Muscle of leg (tissue), 11 donors: ENCODE data around the gene ACOX1. TPM values are rescaled to one million over a fixed set of nuclear protein-coding genes. Genes with fewer than 3 reads are reported as not detected.
"Not testable (repeated sequence)": the region's sequence is repeated elsewhere in the genome, so short reads cannot be mapped to it uniquely, and the experiment has no call there.

Source experiments
- DNase-seq: peaks from one replicate; pipeline ENCODE4 v3.0.0; 2013
- H3K27ac ChIP-seq: one replicate; pipeline ENCODE4 v1.5.1; 2013; ENCODE audit warnings: mild to moderate bottlenecking, low read length, control low read depth
- H3K27me3 ChIP-seq: one replicate; pipeline ENCODE4 v1.6.1; 2013; ENCODE audit warnings: low read length; ENCODE audit not compliant: control insufficient read depth, insufficient read depth
- H3K36me3 ChIP-seq: one replicate; pipeline ENCODE4 v1.6.1; 2013; ENCODE audit warnings: low read length; ENCODE audit not compliant: control insufficient read depth, insufficient read depth
- H3K4me1 ChIP-seq: one replicate; pipeline ENCODE4 v1.6.1; 2013; ENCODE audit warnings: low read length; ENCODE audit not compliant: control insufficient read depth, insufficient read depth
- H3K4me3 ChIP-seq: one replicate; pipeline ENCODE4 v1.5.1; 2013; ENCODE audit warnings: low read length, control low read depth
- H3K9me3 ChIP-seq: replicated peaks from 2 replicates; pipeline ENCODE4 v1.6.1; 2013; ENCODE audit warnings: low read depth, low read length; ENCODE audit not compliant: control insufficient read depth
- WGBS: methylation state at CpG from one replicate; pipeline ENCODE4 v1.1.5; 2013; ENCODE audit warnings: missing lambda C conversion rate; ENCODE audit not compliant: insufficient coverage; 5-methylcytosine and 5-hydroxymethylcytosine counted together
- polyA plus RNA-seq, 8 donors: library from polyadenylated mRNA; unstranded; fragments of 120-200 nt; gene quantifications; one replicate each; pipeline versions ENCODE4 v1.2.1 to v1.2.3, GENCODE V29; 2013; ENCODE audit warnings: inconsistent platforms in 1 of 8, low replicate concordance in 1 of 8; ENCODE audit not compliant: insufficient read length in 8 of 8, insufficient read depth in 1 of 8
- total RNA-seq: library from RNA; stranded (reverse); fragments of 120-200 nt; gene quantifications from one replicate; pipeline ENCODE4 v1.2.4, GENCODE V29; 2013

Gene ACOX1
- total and polyA plus RNA-seq, 9 donors: 14.6 to 23.2 (median 18.8) TPM

DNA sequence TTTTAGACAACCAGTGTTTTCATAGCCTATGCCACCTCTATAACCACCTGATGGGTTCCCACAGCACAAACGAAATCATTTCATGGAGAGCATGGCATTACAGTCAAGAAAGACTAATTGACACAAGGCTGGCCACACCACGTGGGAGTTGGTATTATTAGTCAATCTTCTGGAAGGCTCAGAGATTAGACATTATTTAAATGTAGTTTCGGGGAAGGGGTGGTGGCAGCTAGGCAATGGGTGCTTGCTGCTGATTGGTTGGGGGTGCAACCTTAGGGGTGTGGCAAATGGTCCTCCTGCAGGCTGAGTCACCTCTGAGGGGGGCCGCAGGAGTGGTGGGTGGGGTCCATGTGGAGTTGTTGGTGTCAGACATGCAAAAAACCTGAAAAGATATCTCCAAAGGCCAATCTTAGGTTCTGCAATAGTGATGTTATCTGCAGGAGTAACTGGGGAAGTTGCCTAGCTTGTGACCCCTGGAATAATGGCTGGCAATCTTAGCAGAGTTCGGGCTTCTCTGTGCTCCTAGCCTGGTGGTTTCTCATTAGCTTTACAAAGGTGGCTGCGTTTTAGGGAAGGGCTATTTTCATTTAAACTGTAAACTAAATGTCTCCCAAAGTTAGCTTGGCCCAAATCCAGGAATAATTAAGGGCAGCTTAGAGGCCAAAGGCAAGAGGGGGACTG is 4.7 kb upstream of the ACOX1 start:
- Histone ChIP-seq H3K4me3 (no peak overlapping the region), H3K9me3 (no peaks in the 10 kb centered on the region), H3K36me3 (peaks cover 14% of the 10 kb centered on the region), H3K27ac (no peak overlapping the region), H3K4me1 (peaks cover 7% of the 10 kb centered on the region), H3K27me3 (no peaks in the 10 kb centered on the region)
- no peak for DNase-seq
- 69% methylated on average over 2 of the region's 6 CpGs for WGBS

- H3K4me1 ChIP-seq: peaks cover 12% of the 10 kb centered on the region
- 100% methylated on average over 1 of the region's 7 CpGs for WGBS
Measured at GRCh38 chr17:75981019-75981615, 2.2 kb upstream of the ACOX1 start.

GRCh38 chr17:75980188-75981018 is 1.4 kb upstream of the ACOX1 start:
- Histone ChIP-seq H3K4me3 (peak overlapping the region; percentile 91), H3K27me3 (no peaks in the 10 kb centered on the region), H3K9me3 (no peaks in the 10 kb centered on the region), H3K4me1 (peaks cover 12% of the 10 kb centered on the region), H3K27ac (peak overlapping the region; percentile 100), H3K36me3 (peaks cover 8% of the 10 kb centered on the region)
- WGBS: 85% methylated on average over 4 of the region's 18 CpGs
- DNase-seq: peak; percentile 19

More at GRCh38 chr17:75981019-75981615, 2.2 kb upstream of the ACOX1 start:
- no peaks in the 10 kb centered on the region for H3K9me3 ChIP-seq
- peak overlapping the region; percentile 53 for H3K27ac ChIP-seq
- peaks cover 10% of the 10 kb centered on the region for H3K36me3 ChIP-seq
- no peak for DNase-seq
- H3K4me3 ChIP-seq: no peak overlapping the region
- H3K27me3 ChIP-seq: no peaks in the 10 kb centered on the region

GRCh38 chr17:75979705-75980187 is 780 bp upstream of the ACOX1 start:
- peaks cover 6% of the 10 kb centered on the region for H3K36me3 ChIP-seq
- H3K4me1 ChIP-seq: peaks cover 12% of the 10 kb centered on the region
- H3K4me3 ChIP-seq: peak overlapping the region; percentile 91
- no peaks in the 10 kb centered on the region for H3K27me3 ChIP-seq
- 0% methylated on average over 8 of the region's 19 CpGs for WGBS
- H3K9me3 ChIP-seq: no peaks in the 10 kb centered on the region
- DNase-seq: no peak
- peak overlapping the region; percentile 100 for H3K27ac ChIP-seq

- Histone ChIP-seq H3K4me1 (peaks cover 12% of the 10 kb centered on the region), H3K36me3 (peaks cover 11% of the 10 kb centered on the region), H3K27me3 (no peaks in the 10 kb centered on the region), H3K4me3 (no peak overlapping the region), H3K27ac (no peak overlapping the region), H3K9me3 (no peaks in the 10 kb centered on the region)
- DNase-seq: no peak
- WGBS: 53% methylated on average over 4 of the region's 9 CpGs
Measured at GRCh38 chr17:75976175-75976848, 2.7 kb downstream of the ACOX1 start.

- Histone ChIP-seq H3K9me3 (no peaks in the 10 kb centered on the region), H3K27ac (no peak overlapping the region), H3K27me3 (no peaks in the 10 kb centered on the region), H3K4me3 (no peak overlapping the region), H3K4me1 (peaks cover 12% of the 10 kb centered on the region), H3K36me3 (peaks cover 15% of the 10 kb centered on the region)
- WGBS: no CpG with 5 or more reads among the region's 5 CpGs
- no peak for DNase-seq
Measured at GRCh38 chr17:75975757-75976174, 3.2 kb downstream of the ACOX1 start.

- H3K9me3 ChIP-seq, H3K27ac ChIP-seq, H3K4me1 ChIP-seq, H3K27me3 ChIP-seq, DNase-seq, H3K4me3 ChIP-seq: not testable (repeated sequence)
- H3K36me3 ChIP-seq: peaks cover 18% of the 10 kb centered on the region
- WGBS: 94% methylated on average over 3 of the region's 6 CpGs
Measured at GRCh38 chr17:75975187-75975586, 3.8 kb downstream of the ACOX1 start.

- no CpG with 5 or more reads among the region's 7 CpGs for WGBS
- H3K27ac ChIP-seq: no peak overlapping the region
- peaks cover 20% of the 10 kb centered on the region for H3K36me3 ChIP-seq
- H3K27me3 ChIP-seq: no peaks in the 10 kb centered on the region
- no peaks in the 10 kb centered on the region for H3K9me3 ChIP-seq
- no peak for DNase-seq
- H3K4me1 ChIP-seq: no peaks in the 10 kb centered on the region
- no peak overlapping the region for H3K4me3 ChIP-seq
Measured at GRCh38 chr17:75970626-75971025, 8.3 kb downstream of the ACOX1 start.

- H3K4me1 ChIP-seq: no peaks in the 10 kb centered on the region
- no peaks in the 10 kb centered on the region for H3K9me3 ChIP-seq
- H3K36me3 ChIP-seq: peaks cover 20% of the 10 kb centered on the region
- no peak overlapping the region for H3K4me3 ChIP-seq
- DNase-seq: no peak
- H3K27ac ChIP-seq: no peak overlapping the region
- H3K27me3 ChIP-seq: no peaks in the 10 kb centered on the region
- 14% methylated on average over 1 of the region's 4 CpGs for WGBS
Measured at GRCh38 chr17:75970011-75970523, 8.9 kb downstream of the ACOX1 start.
